Tibial nerve (tissue), 4 donors: Measurements from ENCODE around the gene RBMS3.

Experiments used
- EP300 ChIP-seq, 2 donors: sonication (generic); formaldehyde crosslinking; IDR thresholded peaks; one replicate each; pipeline ENCODE4 v1.6.1; 2017; ENCODE audit warnings: antibody characterized with exemption in 2 of 2, mild to moderate bottlenecking in 1 of 2
- POLR2A ChIP-seq, 2 donors: fragments of 450-650 bp; IDR thresholded peaks; one replicate each; pipeline ENCODE4 v1.6.1; 2017; ENCODE audit warnings: antibody characterized with exemption in 2 of 2, mild to moderate bottlenecking in 2 of 2, moderate library complexity in 2 of 2
- TF ChIP-seq, protein P1 (sequence below), 5 experiments: fragments of 200-600 bp in 3 of 5; fragments of 450-650 bp in 2 of 5; sonication (generic) in 3 of 5; IDR thresholded peaks; one replicate each; pipeline ENCODE4 v1.5.1; 2016 to 2019; ENCODE audit warnings: antibody characterized with exemption in 5 of 5, mild to moderate bottlenecking in 3 of 5, moderate library complexity in 2 of 5

DNA sequence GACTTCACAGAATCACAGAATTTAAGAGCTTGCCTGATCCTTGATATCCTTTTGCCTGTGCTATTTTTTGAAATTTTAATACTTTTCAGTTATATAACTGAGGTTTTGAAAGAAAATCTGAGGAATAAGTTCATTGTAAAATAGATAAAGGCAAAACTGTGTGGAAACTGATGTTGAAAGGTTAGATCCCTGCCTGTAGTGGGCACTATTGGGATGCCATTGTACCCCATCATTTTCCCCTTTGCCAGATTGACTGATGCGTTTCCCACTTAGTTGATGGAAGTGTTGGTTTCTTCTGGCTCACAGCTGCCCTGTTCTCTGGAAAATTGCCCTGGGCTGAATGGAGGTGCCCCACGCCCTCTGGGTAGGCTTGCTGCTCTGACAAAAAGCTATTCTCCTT, 387.9 kb downstream of the RBMS3 start:
- TF ChIP-seq, protein P1, sequence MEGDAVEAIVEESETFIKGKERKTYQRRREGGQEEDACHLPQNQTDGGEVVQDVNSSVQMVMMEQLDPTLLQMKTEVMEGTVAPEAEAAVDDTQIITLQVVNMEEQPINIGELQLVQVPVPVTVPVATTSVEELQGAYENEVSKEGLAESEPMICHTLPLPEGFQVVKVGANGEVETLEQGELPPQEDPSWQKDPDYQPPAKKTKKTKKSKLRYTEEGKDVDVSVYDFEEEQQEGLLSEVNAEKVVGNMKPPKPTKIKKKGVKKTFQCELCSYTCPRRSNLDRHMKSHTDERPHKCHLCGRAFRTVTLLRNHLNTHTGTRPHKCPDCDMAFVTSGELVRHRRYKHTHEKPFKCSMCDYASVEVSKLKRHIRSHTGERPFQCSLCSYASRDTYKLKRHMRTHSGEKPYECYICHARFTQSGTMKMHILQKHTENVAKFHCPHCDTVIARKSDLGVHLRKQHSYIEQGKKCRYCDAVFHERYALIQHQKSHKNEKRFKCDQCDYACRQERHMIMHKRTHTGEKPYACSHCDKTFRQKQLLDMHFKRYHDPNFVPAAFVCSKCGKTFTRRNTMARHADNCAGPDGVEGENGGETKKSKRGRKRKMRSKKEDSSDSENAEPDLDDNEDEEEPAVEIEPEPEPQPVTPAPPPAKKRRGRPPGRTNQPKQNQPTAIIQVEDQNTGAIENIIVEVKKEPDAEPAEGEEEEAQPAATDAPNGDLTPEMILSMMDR (IDR thresholded peaks at IDR 0.05): no peak
- TF ChIP-seq POLR2A (IDR thresholded peaks at IDR 0.05): no peak
- TF ChIP-seq EP300 (IDR thresholded peaks at IDR 0.05): no peak
